Ovary (tissue), 9 donors: ENCODE measurements around the gene AP3M1. TPM values are rescaled to one million over a fixed set of nuclear protein-coding genes. Genes with fewer than 3 reads are reported as not detected.

Source experiments
- DNase-seq, 5 donors: peaks; one replicate each; pipeline ENCODE4 v3.0.0-alpha.2; 2019 to 2020
- H3K27ac ChIP-seq, 2 donors: fragments of 200-600 bp; one replicate each; pipeline versions ENCODE4 v1.5.1 to v1.8.0; 2019 to 2022
- H3K27me3 ChIP-seq: fragments of 200-600 bp; one replicate; pipeline ENCODE4 v1.8.0; 2022
- H3K36me3 ChIP-seq: fragments of 200-600 bp; sonication (generic); one replicate; pipeline ENCODE4 v1.5.1; 2019
- H3K4me1 ChIP-seq: one replicate; pipeline ENCODE4 v1.8.1; 2013; ENCODE audit warnings: mild to moderate bottlenecking, moderate library complexity; ENCODE audit not compliant: insufficient read depth
- H3K4me3 ChIP-seq: fragments of 200-600 bp; sonication (generic); one replicate; pipeline ENCODE4 v1.5.1; 2017
- H3K9me3 ChIP-seq, 2 donors: fragments of 200-600 bp in 1 of 2; sonication (generic) in 1 of 2; one replicate each; pipeline versions ENCODE4 v1.5.1 to v1.8.1; 2013 to 2019; ENCODE audit warnings: mild to moderate bottlenecking in 1 of 2, moderate library complexity in 1 of 2
- EP300 ChIP-seq: sonication (generic); formaldehyde crosslinking; IDR thresholded peaks from one replicate; pipeline ENCODE4 v1.6.1; 2017; ENCODE audit warnings: antibody characterized with exemption
- POLR2A ChIP-seq: fragments of 450-650 bp; IDR thresholded peaks from one replicate; pipeline ENCODE4 v1.6.1; 2017; ENCODE audit warnings: antibody characterized with exemption, mild to moderate bottlenecking, moderate library complexity
- WGBS, 3 donors: extraction: QIAGEN DNeasy Blood & Tissue Kit in 1 of 3; methylation state at CpG; one replicate each; pipeline versions ENCODE4 v1.1.5 to v1.1.7; 2013 to 2017; 5-methylcytosine and 5-hydroxymethylcytosine counted together
- intact Hi-C, 4 donors: fragments of 100-400 bp; cut with DNase I; formaldehyde crosslinking; loops; one replicate each; pipeline versions ENCODE4 v1.11.0 to v1.15.1; 2022 to 2023
- polyA plus RNA-seq, 2 donors: library from polyadenylated mRNA; stranded (reverse); fragments of 200-250 nt in 1 of 2; fragments of 350-450 nt in 1 of 2; fragmentation: Illumina TruSeq in 1 of 2; extraction: RNeasy Lipid Tissue Mini Kit (QIAGEN cat#74804) in 1 of 2; gene quantifications; one replicate each; pipeline ENCODE4 v1.2.3, GENCODE V29; 2013 to 2014
- total RNA-seq, 7 donors: library from RNA; depleted of rRNA in 2 of 7; stranded (reverse); fragments of >200 nt in 2 of 7; fragmentation: NEBNext Ultra II Directional in 3 of 7; extraction: Animal tissue kit (Norgen Biotek cat#: 25700) in 3 of 7; gene quantifications; one replicate each; pipeline versions ENCODE4 v1.1.0 to v1.2.4, GENCODE V29; 2016 to 2023
- TF ChIP-seq, protein P1 (sequence below), 3 donors: fragments of 450-650 bp in 2 of 3; fragments of 200-600 bp in 1 of 3; IDR thresholded peaks; one replicate each; pipeline versions ENCODE4 v1.5.1 to v1.8.0; 2016 to 2022; ENCODE audit warnings: antibody characterized with exemption in 3 of 3, mild to moderate bottlenecking in 1 of 3
- donor health status: DM: no; HTN: no; CAD: no; lungs with moderate emphysema.
- donor health status: DM: no; HTN: no; CAD: no.
- donor health status: Bipolar disorder and iron deficiency.
- donor health status: DM: yes; HTN: yes; CAD: no.
- donor health status: DM: no; HTN: no; CAD: no.
- donor health status: DM: yes; HTN: yes; CAD: no.

The AP3M1 gene
- total and polyA plus RNA-seq, 9 donors = 12.0 to 37.9 (median 29.6) TPM

DNA sequence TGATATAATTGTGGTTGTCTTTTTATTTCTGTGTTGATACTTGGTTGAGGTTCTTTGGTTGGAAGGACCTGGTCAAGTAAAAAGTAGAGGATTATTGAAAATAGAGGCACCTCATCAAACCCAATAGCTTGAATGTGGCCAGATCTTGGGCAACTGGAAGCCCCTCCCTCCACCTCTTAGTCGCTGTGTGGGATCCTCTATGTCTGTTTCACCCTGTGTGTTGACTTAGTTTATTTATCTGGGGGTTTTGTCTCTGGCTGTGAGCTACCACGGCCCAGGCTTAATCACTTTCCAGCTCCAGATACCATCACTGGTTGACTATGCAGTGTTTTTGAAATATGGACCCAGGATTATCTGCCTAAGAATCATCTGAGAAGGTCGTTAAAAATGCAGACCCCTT, 58.3 kb downstream of the AP3M1 start:
- no peaks in the 10 kb centered on the region for H3K36me3 ChIP-seq
- no peaks in the 10 kb centered on the region for H3K27me3 ChIP-seq
- intact Hi-C loops = no loop called here
- H3K27ac ChIP-seq = no peak overlapping the region
- no peaks in the 10 kb centered on the region for H3K4me1 ChIP-seq
- WGBS, 3 donors = 75 to 78% (median 75%) methylated on average over 3 of the region's 3 CpGs
- H3K4me3 ChIP-seq = no peak overlapping the region
- no peak for TF ChIP-seq EP300
- no peak for DNase-seq
- no peaks in the 10 kb centered on the region for H3K9me3 ChIP-seq

DNA sequence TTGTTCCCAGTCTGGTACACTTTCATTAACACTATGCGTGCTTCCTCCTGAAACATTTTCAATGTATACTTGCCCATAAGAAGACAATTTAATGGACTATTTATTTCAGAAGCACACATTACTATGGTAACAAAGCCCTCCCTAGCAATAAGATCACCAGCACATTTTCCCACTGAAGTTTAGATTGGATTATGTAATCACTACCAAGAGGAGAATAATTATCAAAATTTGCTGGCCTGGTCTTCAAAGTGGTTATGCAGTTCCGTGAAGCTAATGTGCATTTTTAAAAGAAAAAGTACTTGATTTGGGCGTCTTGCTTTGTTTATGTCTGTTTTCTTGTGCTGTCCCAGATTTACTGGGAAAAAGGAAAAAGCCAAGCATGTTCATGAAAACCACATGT, 61.9 kb downstream of the AP3M1 start:
- DNase-seq = no peak
- no peaks in the 10 kb centered on the region for H3K9me3 ChIP-seq
- intact Hi-C loops = no loop called here
- no peaks in the 10 kb centered on the region for H3K27me3 ChIP-seq
- no peak overlapping the region for H3K27ac ChIP-seq
- WGBS, 3 donors = 39 to 61% (median 44%) methylated on average over 3 of the region's 3 CpGs
- H3K4me3 ChIP-seq = no peak overlapping the region
- TF ChIP-seq, protein P1, sequence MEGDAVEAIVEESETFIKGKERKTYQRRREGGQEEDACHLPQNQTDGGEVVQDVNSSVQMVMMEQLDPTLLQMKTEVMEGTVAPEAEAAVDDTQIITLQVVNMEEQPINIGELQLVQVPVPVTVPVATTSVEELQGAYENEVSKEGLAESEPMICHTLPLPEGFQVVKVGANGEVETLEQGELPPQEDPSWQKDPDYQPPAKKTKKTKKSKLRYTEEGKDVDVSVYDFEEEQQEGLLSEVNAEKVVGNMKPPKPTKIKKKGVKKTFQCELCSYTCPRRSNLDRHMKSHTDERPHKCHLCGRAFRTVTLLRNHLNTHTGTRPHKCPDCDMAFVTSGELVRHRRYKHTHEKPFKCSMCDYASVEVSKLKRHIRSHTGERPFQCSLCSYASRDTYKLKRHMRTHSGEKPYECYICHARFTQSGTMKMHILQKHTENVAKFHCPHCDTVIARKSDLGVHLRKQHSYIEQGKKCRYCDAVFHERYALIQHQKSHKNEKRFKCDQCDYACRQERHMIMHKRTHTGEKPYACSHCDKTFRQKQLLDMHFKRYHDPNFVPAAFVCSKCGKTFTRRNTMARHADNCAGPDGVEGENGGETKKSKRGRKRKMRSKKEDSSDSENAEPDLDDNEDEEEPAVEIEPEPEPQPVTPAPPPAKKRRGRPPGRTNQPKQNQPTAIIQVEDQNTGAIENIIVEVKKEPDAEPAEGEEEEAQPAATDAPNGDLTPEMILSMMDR (IDR thresholded peaks at IDR 0.05) = no peak
- TF ChIP-seq POLR2A (no peak), EP300 (no peak)
- no peaks in the 10 kb centered on the region for H3K36me3 ChIP-seq
- H3K4me1 ChIP-seq = no peaks in the 10 kb centered on the region

DNA sequence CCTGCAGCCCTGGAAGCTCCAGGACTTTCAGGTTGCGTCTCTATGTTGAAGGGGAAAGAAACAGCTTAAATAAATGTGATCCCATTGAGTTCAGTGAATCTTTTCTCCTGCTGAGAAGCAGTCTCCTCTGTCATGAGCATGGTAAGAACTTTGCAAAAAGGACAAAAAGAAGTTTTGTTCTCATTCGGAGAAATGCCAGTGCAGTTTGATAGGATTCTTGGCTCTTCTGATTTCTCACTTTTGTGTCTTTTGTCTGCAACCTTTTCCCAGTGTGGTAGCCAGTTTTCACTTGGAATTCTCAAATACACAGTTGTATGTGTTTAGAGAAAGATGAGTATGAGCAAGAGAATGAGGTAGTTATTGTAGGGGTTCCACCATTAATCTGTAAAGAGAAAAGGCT, 64.3 kb downstream of the AP3M1 start:
- Histone ChIP-seq H3K27ac (no peak overlapping the region), H3K4me3 (no peak overlapping the region), H3K27me3 (no peaks in the 10 kb centered on the region), H3K36me3 (no peaks in the 10 kb centered on the region), H3K9me3 (no peaks in the 10 kb centered on the region), H3K4me1 (no peaks in the 10 kb centered on the region)
- TF ChIP-seq EP300 (no peak), POLR2A (no peak)
- TF ChIP-seq, protein P1 (IDR thresholded peaks at IDR 0.05) = no peak
- intact Hi-C loops = no loop called here
- 83 to 91% (median 88%) methylated on average over 2 of the region's 2 CpGs for WGBS, 3 donors
- no peak for DNase-seq

DNA sequence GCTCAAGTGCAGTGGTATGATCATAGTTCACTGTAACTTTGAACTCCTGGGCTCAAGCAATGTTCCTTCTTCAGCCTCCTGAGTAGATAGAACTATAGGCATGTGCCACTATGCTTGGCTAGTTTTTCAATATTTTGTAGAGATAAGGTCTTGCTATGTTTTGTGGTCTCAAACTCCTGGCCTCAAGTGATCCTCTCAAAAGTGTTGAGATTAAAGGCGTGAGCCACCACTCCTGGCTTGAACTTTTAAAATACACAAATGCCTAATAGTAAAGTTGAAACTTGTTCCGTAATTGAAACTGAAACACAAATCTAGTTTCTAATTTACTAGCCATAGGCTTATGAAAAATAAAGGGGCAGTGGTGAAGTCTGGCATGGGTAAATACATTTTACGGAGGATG, 65.7 kb downstream of the AP3M1 start:
- no peak for TF ChIP-seq EP300
- TF ChIP-seq POLR2A = no peak
- TF ChIP-seq, protein P1 (IDR thresholded peaks at IDR 0.05) = no peak
- no peak for DNase-seq
- no peak overlapping the region for H3K27ac ChIP-seq
- no peaks in the 10 kb centered on the region for H3K27me3 ChIP-seq
- no peak overlapping the region for H3K4me3 ChIP-seq
- intact Hi-C loops = loop anchor here in 2 of 4 donors (5.0 kb wide), 2 partner anchors 193 to 198 kb away; no protein-coding TSS in a partner anchor
- no peaks in the 10 kb centered on the region for H3K36me3 ChIP-seq
- H3K9me3 ChIP-seq = no peaks in the 10 kb centered on the region
- H3K4me1 ChIP-seq = no peaks in the 10 kb centered on the region
- 93 to 94% (median 93%) methylated on average over 3 of the region's 3 CpGs for WGBS, 3 donors

DNA sequence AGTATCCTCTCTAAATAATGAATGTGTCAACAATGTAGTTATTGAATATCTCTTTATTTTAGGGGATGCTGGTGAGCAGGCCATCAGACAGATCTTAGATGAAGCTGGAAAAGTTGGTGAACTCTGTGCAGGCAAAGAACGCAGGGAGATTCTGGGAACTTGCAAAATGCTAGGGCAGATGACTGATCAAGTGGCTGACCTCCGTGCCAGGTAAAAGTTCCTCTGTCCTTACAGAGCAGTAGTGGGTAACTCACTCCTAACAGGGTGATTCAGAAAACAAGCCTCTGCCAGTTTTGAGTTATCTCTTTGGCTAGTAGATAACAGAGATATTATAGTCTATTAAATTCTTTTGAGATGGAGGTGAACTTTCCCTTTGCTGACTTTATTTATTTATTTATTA, 67.3 kb downstream of the AP3M1 start:
- 93 to 94% (median 94%) methylated on average over 2 of the region's 2 CpGs for WGBS, 3 donors
- H3K9me3 ChIP-seq = no peaks in the 10 kb centered on the region
- H3K27ac ChIP-seq = no peak overlapping the region
- H3K36me3 ChIP-seq = no peaks in the 10 kb centered on the region
- TF ChIP-seq, protein P1 (IDR thresholded peaks at IDR 0.05) = no peak
- TF ChIP-seq EP300 (no peak), POLR2A (no peak)
- intact Hi-C loops = loop anchor here in 2 of 4 donors (5.0 kb wide), 2 partner anchors 191 to 196 kb away; no protein-coding TSS in a partner anchor
- H3K4me1 ChIP-seq = no peaks in the 10 kb centered on the region
- H3K4me3 ChIP-seq = no peak overlapping the region
- no peaks in the 10 kb centered on the region for H3K27me3 ChIP-seq
- no peak for DNase-seq
